Fibroblast of pulmonary artery (primary cell): Measurements from ENCODE around the gene ABHD12B.
A peak's percentile ranks its signal among the peaks of the same experiment; 100 is the strongest.

Source experiments
- DNase-seq: peaks from one replicate; pipeline ENCODE4 v3.0.0-alpha.2; 2010; ENCODE audit warnings: low read depth
- H3K4me3 ChIP-seq: replicated peaks from 2 replicates; pipeline ENCODE4 v1.5.1; 2011; ENCODE audit warnings: low read depth, mild to moderate bottlenecking, control low read depth, low read length, moderate library complexity
- CTCF ChIP-seq: IDR thresholded peaks from 2 replicates; pipeline ENCODE4 v1.5.1; 2011; ENCODE audit warnings: mild to moderate bottlenecking, control low read depth, low read length, inconsistent platforms; ENCODE audit errors: missing control alignments

The ABHD12B gene

GRCh38 chr14:50828721-50829488 is 42.9 kb upstream of the ABHD12B start:
- TF ChIP-seq CTCF: no peak
- DNase-seq: no peak
- H3K4me3 ChIP-seq: peak overlapping the region; percentile 72

GRCh38 chr14:50829489-50830043 is 42.3 kb upstream of the ABHD12B start:
- DNase-seq: no peak
- TF ChIP-seq CTCF: no peak
- H3K4me3 ChIP-seq: peak overlapping the region; percentile 72

GRCh38 chr14:50830044-50830931 is 41.6 kb upstream of the ABHD12B start:
- DNase-seq: peak; percentile 40
- H3K4me3 ChIP-seq: peak overlapping the region; percentile 72
- no peak for TF ChIP-seq CTCF

- H3K4me3 ChIP-seq: peak within 1 kb of the TSS; percentile 73
- no peak for TF ChIP-seq CTCF
These were observed 40.7 kb upstream of the ABHD12B start, which contains the start of gene NIN for GRCh38 chr14:50830932-50831725. TSS of gene NIN (minus strand) at chr14:50831162. CDS start at chr14:50822056, 9,106 bp downstream.

GRCh38 chr14:50831726-50832168 is 40.1 kb upstream of the ABHD12B start:
- TF ChIP-seq CTCF: no peak
- peak overlapping the region; percentile 73 for H3K4me3 ChIP-seq
- no peak for DNase-seq

More at GRCh38 chr14:50830932-50831725, 40.7 kb upstream of the ABHD12B start, which contains the start of gene NIN:
- peak; percentile 74 for DNase-seq
